RWPE1 (cell line): ENCODE measurements around the gene GPR176.

ENCODE experiments used
- CTCF ChIA-PET: fragments of 350-600 bp; sonication (Branson Sonifier 250); formaldehyde crosslinking; extraction: SDS; loops from one replicate; lab custom pipeline; 2021; lab: Yijun Ruan, JAX
- POLR2A ChIA-PET: fragments of 400-600 bp; formaldehyde crosslinking; extraction: SDS; loops from one replicate; lab custom pipeline; 2020; ENCODE audit warnings: antibody characterized with exemption; ENCODE audit not compliant: low non-redundant PET; lab: Yijun Ruan, JAX
- DNase-seq: peaks from one replicate; pipeline ENCODE4 v3.0.0; 2012; ENCODE audit warnings: low spot score
- H3K27ac ChIP-seq: fragments of 450-650 bp; 2 replicates; pipeline ENCODE4 v1.5.1; 2017
- TF ChIP-seq, protein P1 (sequence below): fragments of 450-650 bp; conservative IDR thresholded peaks from 2 replicates; pipeline ENCODE4 v1.5.1; 2017; ENCODE audit warnings: low read depth, mild to moderate bottlenecking

Gene GPR176

DNA sequence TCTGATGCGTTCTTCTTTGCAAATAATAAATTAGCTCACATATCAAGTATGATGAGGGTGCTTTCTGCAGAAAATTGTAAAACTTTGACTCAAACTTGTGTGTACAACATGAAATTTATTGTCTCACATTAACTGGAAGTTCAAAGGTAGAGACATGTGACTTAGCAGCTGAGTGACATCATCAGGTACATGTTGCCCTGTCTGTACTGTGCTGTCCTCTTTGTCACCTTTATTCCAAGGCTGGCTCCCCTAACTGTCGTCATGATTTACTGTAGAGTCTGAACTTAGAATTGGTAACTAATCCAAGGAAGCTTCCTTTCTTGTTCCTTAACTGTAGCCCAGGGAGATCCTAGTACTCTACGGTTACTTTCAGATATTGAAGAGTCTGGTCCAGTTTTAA lies 125.1 kb downstream of the GPR176 start:
- no peak for DNase-seq
- CTCF ChIA-PET = no interaction called here
- no peak overlapping the region for H3K27ac ChIP-seq
- TF ChIP-seq, protein P1, sequence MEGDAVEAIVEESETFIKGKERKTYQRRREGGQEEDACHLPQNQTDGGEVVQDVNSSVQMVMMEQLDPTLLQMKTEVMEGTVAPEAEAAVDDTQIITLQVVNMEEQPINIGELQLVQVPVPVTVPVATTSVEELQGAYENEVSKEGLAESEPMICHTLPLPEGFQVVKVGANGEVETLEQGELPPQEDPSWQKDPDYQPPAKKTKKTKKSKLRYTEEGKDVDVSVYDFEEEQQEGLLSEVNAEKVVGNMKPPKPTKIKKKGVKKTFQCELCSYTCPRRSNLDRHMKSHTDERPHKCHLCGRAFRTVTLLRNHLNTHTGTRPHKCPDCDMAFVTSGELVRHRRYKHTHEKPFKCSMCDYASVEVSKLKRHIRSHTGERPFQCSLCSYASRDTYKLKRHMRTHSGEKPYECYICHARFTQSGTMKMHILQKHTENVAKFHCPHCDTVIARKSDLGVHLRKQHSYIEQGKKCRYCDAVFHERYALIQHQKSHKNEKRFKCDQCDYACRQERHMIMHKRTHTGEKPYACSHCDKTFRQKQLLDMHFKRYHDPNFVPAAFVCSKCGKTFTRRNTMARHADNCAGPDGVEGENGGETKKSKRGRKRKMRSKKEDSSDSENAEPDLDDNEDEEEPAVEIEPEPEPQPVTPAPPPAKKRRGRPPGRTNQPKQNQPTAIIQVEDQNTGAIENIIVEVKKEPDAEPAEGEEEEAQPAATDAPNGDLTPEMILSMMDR = no peak
- POLR2A ChIA-PET = no interaction called here

DNA sequence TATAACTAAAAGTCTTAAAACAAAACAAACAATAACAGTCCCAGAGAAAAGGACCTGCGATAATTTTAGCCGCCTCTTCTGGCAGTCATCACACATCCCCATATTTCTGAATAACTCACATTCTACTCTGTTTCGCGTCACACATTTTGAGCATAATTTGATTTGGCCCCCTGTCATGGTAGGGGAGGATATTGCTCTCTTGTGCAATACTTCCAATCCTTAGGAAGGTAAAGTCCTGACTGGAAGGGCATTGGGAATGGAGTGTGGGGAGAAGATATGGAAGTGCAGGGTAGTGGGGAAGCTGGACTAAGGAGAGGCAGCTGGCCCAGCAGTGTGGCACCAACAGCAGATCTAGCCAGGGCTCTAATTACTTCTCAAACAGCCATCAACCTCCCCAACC lies 126.1 kb downstream of the GPR176 start:
- CTCF ChIA-PET = interaction anchor here (0.7 kb wide), 1 partner anchor 213 kb away, joined by 3 read pairs; no protein-coding TSS in a partner anchor
- no peak for DNase-seq
- TF ChIP-seq, protein P1 = no peak
- POLR2A ChIA-PET = no interaction called here
- no peak overlapping the region for H3K27ac ChIP-seq

DNA sequence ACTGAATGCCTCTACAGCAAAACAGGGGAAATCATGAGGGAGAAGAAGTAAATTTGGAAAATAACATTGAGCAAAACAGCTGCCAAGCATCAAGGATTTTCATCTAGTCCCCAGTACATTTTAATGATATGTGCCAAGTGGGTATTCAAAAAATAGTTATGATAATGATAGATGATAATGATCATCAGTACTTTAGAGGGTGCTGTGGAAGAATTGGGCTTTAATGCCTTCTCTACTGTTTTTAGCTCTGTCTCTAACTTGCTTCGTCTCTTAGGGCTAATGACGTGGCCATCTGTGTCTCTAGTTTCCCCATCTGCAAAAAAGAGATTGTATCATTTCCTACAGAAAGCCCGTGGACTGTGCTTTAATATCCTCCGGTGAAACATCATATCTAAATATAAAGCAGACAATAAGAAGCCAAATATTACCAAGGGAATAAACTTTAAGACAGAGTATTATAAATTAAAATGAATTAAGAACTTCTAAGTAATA lies 127.2 kb downstream of the GPR176 start:
- DNase-seq = no peak
- ChIA-PET CTCF (no interaction called here), POLR2A (no interaction called here)
- TF ChIP-seq, protein P1 = no peak
- H3K27ac ChIP-seq = no peak overlapping the region

DNA sequence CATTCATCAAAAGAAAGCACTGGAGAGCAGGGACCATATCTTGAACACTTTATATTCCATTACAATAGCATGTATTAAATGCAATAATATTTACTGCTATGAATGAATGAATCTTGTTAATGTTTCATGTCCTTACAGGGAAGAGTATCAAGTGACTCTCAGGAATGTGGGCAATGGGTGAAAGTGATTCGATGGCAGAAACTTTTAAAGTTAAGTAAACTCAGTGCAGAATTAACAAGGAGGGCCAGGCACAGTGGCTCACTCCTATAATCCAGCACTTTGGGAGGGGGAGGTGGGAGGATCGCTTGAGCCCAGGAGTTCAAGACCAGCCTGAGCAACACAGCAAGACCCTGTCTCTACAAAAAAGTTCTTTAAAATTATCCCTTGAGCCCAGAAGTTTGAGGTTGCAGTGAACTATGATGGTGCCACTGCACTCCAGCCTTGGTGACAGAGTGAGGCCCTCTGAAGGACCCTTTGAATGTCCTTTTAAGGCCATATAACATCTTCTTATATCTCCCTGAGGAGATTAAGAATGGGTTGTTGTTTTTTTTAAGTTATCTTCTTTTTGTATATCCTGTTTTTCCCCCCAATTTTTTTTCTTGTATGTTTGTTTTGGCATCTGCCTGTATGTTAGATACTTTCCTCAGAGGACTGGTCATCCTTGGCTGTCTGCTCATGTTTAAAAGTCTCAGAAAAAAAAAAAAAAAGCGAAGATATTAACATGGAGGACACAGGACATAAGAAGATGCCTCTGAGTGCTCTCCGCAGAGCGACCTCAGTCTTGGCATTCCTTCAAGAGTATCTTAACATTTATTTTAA lies 127.8 kb downstream of the GPR176 start:
- TF ChIP-seq, protein P1 = no peak
- ChIA-PET POLR2A (interaction anchor here (0.6 kb wide), 1 partner anchor 15 kb away, joined by 3 read pairs; no protein-coding TSS in a partner anchor), CTCF (no interaction called here)
- DNase-seq = no peak
- no peak overlapping the region for H3K27ac ChIP-seq

DNA sequence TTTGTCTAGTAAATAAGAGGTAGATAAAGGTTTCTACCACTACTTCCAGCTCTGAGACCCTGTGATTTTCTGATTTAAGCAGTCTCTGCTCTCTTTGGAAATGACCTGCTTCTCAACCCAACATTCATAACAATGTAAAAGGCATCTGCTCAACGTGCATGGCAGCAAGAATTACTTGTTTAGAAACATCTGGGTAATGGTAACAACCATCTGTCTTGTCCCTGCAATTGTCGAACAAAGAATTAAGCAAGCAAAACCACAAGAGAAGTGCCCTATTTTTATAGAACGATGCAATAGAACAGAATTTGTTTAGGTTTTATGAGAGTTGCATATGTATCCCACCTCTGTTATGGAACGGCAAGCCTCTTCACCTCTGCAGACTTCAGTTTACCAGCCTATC lies 130.3 kb downstream of the GPR176 start:
- no peak for DNase-seq
- POLR2A ChIA-PET = no interaction called here
- TF ChIP-seq, protein P1 = no peak
- no peak overlapping the region for H3K27ac ChIP-seq
- CTCF ChIA-PET = interaction anchor here (0.6 kb wide), 2 partner anchors 18 to 24 kb away, joined by 4 read pairs; no protein-coding TSS in a partner anchor

DNA sequence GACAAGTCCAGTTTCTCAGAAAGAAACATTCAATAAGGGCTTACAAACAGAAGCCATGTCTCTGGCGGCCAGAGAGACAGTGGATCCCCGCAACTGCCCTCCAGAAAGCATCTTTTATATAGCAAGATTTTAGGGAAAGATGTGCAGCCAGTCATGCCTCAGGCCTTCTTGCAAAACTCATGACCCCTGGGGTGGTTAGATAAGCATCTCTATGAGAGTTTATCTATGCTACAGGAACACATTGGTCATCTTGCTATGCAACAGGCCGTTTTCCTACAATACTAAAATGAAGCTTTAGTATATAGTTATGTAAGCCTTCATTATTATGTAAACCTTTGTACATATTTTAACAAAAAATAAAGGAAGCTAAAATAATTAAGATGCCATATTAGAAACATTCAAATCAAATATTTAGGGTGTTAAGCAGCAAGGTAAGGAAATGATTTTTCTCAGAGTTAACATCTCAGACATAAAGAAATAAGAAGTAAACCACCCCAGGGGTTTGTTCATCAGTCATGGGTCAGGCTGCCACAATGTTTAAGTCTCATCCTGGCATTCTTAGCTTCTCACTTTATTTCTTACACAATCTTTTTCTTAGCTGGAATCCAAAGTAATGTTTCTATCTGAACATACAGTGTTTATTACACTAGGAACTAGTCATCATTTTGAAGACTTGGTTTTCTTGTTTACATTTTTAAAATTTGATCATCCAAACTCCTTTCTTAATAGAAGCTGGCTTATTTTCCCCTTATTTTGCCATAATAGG lies 131.1 kb downstream of the GPR176 start:
- no peak for DNase-seq
- TF ChIP-seq, protein P1 = no peak
- ChIA-PET POLR2A (no interaction called here), CTCF (interaction anchor here (0.6 kb wide), 4 partner anchors 19 to 184 kb away, joined by 3 to 4 read pairs (median 4); no protein-coding TSS in a partner anchor)
- no peak overlapping the region for H3K27ac ChIP-seq
